Forelimb muscle (tissue), 1 donor: ENCODE measurements around the gene TRHDE. TPM values are rescaled to one million over a fixed set of nuclear protein-coding genes. Genes with fewer than 3 reads are reported as not detected.

Source experiments
- DNase-seq: peaks from one replicate; pipeline ENCODE4 v3.0.0-alpha.2; 2013; ENCODE audit warnings: low read depth
- polyA plus RNA-seq: library from polyadenylated mRNA; unstranded; fragments of 120-200 nt; gene quantifications from one replicate; pipeline ENCODE4 v1.2.1, GENCODE V29; 2013; ENCODE audit not compliant: insufficient read length

The TRHDE gene
- polyA plus RNA-seq: 0.40 TPM

- DNase-seq: no peak
Measured at GRCh38 chr12:72272091-72272661, at the start of gene TRHDE. TSS of gene TRHDE (plus strand) at chr12:72272370. CDS start at chr12:72272644, 274 bp downstream.

GRCh38 chr12:72226510-72226909 lies 45.7 kb upstream of the TRHDE start:
- DNase-seq: no peak

GRCh38 chr12:72228424-72228823 lies 43.7 kb upstream of the TRHDE start:
- DNase-seq: no peak

DNA sequence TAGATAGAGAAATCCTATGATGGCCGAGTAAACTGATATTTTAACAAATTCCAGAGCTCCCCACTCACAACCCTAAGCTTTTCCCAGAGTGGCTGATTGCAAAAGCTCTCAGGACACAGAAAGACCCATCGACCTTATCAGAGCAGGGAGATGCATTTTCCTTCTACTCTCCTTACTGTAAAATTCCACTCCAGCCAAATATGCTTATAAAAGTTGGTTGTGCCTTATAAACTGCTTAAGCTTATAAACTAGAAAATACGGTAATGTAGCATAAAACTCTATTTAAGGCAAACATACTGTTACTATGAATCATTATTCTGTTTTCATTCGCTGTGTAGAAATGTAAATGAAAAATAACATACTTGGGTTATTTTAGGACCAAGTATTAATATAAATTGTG lies 41.6 kb upstream of the TRHDE start:
- DNase-seq: no peak

GRCh38 chr12:72234886-72235285 lies 37.3 kb upstream of the TRHDE start:
- DNase-seq: no peak

GRCh38 chr12:72236071-72236705 lies 36.0 kb upstream of the TRHDE start:
- no peak for DNase-seq

GRCh38 chr12:72241552-72241951 lies 30.6 kb upstream of the TRHDE start:
- no peak for DNase-seq

DNA sequence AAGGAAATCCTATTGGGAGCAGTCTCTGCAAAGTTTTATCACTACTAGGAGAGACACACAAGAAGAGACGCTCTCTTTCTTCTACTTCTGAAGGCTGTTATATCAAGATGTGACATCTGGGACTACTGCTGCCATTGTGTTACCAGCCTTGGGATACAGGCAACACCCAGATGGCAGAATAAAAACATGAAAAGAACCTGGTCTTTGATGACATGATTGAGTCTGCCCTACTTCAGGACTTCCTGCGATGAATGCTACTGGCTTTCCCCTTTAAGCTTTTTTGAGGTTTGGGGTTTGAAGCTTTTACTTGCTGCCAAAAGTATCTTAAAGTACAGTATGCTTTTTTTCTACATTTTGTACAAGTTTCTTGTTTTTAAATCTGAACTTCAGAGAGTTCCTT lies 29.2 kb upstream of the TRHDE start:
- no peak for DNase-seq

DNA sequence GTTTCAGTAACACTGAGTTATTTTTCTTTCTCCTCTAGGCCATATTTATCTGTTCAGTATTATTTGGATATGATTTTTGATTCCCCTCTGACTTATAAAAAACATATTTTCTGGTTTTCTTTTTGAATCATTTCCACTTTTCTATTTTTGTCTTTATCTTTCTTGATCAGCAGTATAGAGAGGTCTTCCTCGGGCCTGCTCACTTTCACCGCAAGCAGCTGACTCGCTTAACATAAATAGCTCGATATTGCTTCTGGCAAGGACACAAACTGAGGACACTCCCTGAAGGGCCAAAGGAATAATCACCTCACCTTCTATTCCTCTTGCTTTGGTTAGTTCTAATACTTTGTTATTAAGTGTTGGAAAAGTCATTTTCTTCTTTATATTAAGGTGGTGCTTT lies 25.8 kb upstream of the TRHDE start:
- DNase-seq: no peak

GRCh38 chr12:72250346-72250745 lies 21.8 kb upstream of the TRHDE start:
- no peak for DNase-seq

DNA sequence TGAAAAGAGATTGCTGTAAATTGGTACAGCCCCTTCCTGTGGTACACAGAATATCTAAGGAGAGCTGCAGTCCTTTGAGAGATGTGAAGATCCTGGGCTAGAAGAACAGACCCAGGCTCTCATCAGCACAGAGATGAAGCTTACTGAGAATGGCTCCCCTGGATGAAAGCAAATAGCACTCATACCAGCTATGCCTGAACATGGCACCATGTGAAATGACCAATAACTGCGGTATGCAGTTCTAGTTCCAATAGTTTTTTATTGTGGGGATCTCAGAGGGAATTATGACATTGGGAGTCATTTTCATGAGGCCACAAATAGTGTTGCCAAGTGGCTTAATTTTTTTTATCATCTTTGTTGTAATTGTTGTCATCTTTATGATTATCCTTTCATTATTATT lies 15.4 kb upstream of the TRHDE start:
- no peak for DNase-seq

DNA sequence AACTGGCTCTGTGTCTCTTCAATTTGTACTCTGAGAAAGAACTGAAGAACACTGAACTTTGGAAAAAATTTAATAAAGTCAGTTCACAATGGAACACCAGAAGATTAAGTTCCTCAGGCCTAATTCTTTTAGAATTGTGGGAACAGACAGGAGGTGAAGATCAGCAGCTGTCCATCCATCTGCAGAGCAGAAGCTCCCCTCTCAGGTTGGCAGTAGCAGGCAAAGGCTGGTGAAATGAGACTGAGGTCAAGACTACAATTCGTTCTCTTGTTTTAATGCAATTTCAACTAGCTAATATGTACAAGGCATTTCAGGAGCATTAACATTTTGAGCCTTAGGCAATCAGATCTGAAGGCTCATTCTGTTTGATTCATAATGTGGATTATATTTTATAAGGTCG lies 10.3 kb upstream of the TRHDE start:
- DNase-seq: no peak

GRCh38 chr12:72264548-72265175 lies 7.5 kb upstream of the TRHDE start:
- DNase-seq: no peak

GRCh38 chr12:72267974-72268373 lies 4.2 kb upstream of the TRHDE start:
- DNase-seq: no peak

GRCh38 chr12:72268386-72268785 lies 3.8 kb upstream of the TRHDE start:
- no peak for DNase-seq

GRCh38 chr12:72269491-72269890 lies 2.7 kb upstream of the TRHDE start:
- no peak for DNase-seq

DNA sequence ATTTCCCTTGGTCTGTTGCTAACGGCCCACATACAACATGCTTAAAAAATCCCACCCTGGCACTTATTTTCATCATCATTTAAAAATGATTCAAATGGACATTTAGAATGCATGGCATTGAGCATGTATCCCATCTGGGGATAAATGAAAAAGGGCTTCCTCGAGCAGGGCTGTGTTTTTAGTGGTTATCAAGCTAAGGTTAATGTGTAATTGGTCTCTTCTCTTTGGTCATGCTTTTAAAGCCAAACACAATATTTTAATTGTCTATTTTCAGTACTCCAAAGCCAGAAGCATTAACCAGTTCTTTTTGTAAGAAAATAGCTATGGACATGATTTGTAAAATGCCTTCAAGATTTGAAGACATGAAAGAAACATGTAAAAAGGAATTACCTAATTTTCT lies 1.9 kb upstream of the TRHDE start:
- DNase-seq: no peak

DNA sequence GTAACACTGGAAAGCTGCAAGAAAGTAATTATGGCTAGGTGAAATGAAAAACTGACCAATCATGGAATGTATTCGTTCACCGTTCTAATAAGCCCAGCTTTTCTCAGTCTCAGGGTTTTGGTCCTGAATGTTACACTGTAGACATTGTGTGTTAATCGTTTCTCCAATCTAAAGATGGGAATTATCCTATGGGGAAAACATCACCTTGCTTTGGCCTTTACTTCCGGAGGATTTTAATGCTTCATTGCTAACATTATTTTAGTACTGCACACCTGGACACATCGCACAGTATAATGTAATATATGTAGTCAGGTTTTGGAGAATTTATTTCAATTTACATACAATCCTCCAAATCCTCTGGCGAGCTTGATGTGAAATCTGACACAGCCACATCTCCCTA lies 1.2 kb upstream of the TRHDE start:
- DNase-seq: no peak

DNA sequence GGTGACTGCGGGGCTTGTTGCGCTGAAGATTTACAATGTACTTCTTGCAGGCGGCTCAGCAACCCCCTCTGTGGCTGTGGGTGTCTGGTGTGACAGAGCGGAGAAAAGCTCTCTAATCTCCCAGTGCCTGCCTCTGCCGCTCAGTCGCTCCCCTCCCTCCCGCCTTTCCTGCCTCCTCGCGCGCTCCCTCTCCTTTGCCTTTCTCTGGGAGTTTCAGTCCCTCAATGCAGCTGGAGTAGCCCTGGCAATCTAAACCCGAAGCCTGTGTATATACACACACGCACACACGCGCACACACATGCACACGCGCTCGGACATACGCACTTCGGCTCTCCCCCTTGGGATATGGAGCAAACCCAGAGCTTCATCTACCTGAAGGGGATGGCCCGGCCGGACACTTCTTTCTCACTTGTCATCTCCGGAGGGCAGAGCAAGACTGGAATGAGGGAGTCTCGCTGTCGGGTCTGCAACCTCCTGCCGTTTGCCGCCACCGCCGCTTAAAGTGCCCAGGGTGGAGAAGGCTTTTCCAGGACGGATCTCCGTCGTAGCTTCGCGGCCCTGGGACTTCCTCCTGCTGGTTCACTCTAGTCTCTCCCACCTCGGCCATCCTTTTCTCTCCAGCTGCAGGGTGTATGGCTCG lies 599 bp upstream of the TRHDE start:
- DNase-seq: no peak

DNA sequence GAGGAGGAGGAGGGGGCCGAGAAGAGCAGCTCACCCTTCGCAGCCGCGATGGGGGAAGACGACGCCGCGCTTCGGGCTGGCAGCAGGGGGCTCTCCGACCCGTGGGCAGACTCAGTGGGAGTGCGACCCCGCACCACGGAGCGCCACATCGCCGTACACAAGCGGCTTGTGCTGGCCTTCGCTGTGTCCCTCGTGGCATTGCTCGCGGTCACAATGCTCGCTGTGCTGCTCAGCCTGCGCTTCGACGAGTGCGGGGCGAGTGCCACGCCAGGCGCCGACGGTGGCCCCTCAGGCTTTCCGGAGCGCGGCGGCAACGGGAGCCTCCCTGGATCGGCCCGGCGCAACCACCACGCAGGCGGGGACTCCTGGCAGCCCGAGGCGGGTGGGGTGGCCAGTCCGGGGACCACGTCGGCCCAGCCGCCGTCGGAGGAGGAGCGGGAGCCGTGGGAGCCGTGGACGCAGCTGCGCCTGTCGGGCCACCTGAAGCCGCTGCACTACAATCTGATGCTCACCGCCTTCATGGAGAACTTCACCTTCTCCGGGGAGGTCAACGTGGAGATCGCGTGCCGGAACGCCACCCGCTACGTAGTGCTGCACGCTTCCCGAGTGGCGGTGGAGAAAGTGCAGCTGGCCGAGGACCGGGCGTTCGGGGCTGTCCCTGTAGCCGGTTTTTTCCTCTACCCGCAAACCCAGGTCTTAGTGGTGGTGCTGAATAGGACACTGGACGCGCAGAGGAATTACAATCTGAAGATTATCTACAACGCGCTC lies 745 bp downstream of the TRHDE start:
- no peak for DNase-seq

DNA sequence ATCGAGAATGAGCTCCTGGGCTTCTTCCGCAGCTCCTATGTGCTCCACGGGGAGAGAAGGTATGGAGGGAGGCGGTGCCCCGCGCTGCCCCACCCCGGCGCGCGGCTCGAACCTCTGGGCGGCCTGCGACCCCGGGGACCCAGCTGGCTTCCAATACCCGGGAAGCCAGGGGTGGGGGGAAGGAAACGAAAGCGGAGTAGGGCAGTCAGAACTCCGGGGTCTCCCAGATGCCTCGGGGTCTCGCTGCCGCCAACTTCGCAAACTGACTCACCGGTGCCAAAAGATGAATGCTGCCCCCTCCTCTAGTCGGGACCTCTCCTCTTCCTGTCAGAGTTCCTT lies 1.3 kb downstream of the TRHDE start:
- no peak for DNase-seq

DNA sequence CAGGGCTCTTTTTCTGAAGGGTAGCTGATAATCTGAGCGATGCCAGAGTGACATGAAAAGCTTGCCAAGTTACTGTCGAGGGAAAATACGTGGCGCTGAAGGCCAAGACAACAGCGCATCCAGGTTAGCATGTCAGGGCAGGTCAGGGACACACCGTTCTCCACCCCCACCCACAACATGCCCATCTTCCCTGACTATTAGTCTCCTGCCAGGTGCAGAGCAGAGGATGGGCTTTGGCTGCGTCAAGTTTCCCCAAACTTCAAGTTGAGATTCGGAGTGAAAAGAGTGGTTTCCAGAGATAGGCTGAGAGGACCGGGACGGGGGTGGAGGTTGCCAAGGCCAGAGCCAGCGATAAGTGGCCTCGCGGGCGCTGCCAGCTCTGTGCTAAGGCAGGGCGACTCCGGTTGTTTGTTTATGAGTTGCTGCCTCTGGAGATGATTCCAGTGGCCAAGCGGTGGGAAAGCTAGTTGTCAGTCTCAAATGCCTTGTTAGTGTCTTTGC lies 1.7 kb downstream of the TRHDE start:
- no peak for DNase-seq
